Fibroblast of villous mesenchyme (primary cell): Measurements from ENCODE around the gene MMP28. TPM values are rescaled to one million over a fixed set of nuclear protein-coding genes. Genes with fewer than 3 reads are reported as not detected.

Experiments
- DNase-seq: peaks from one replicate; pipeline ENCODE4 v3.0.0-alpha.2; 2010; ENCODE audit warnings: low read depth
- H3K4me3 ChIP-seq: 2 replicates; pipeline ENCODE4 v1.5.1; 2011; ENCODE audit warnings: low read depth, mild to moderate bottlenecking, low read length
- CTCF ChIP-seq: IDR thresholded peaks from 2 replicates; pipeline ENCODE4 v1.5.1; 2012; ENCODE audit warnings: low read depth, mild to moderate bottlenecking, low read length; ENCODE audit not compliant: insufficient read depth
- total RNA-seq: library from RNA; depleted of rRNA; stranded (reverse); fragments of >200 nt; gene quantifications from 2 replicates; pipeline ENCODE4 v1.2.3, GENCODE V29; 2012

The MMP28 gene
- total RNA-seq, 1 donor, result under 0.01 TPM

GRCh38 chr17:35801583-35802224 is 6.3 kb upstream of the MMP28 start:
- H3K4me3 ChIP-seq, result no peak overlapping the region
- TF ChIP-seq CTCF, result no peak
- DNase-seq, result peak; percentile 98

- no peak for DNase-seq
- H3K4me3 ChIP-seq, result no peak overlapping the region
- no peak for TF ChIP-seq CTCF
Measured at GRCh38 chr17:35799942-35800341, 4.5 kb upstream of the MMP28 start.

GRCh38 chr17:35797918-35798317 is 2.5 kb upstream of the MMP28 start:
- TF ChIP-seq CTCF, result no peak
- DNase-seq, result no peak
- H3K4me3 ChIP-seq, result no peak overlapping the region

GRCh38 chr17:35797370-35797769 is 1.9 kb upstream of the MMP28 start:
- no peak for DNase-seq
- no peak overlapping the region for H3K4me3 ChIP-seq
- no peak for TF ChIP-seq CTCF

- no peak for TF ChIP-seq CTCF
- DNase-seq, result no peak
- no peak overlapping the region for H3K4me3 ChIP-seq
Measured at GRCh38 chr17:35796942-35797341, 1.5 kb upstream of the MMP28 start.

GRCh38 chr17:35795871-35796265 is 427 bp upstream of the MMP28 start:
- H3K4me3 ChIP-seq, result peak overlapping the region; percentile 68
- no peak for TF ChIP-seq CTCF
- no peak for DNase-seq

GRCh38 chr17:35793257-35793656 is 2.2 kb downstream of the MMP28 start:
- no peak overlapping the region for H3K4me3 ChIP-seq
- no peak for DNase-seq
- TF ChIP-seq CTCF, result no peak
